ENCODE measurements around the gene TTL. TPM values are rescaled to one million over a fixed set of nuclear protein-coding genes. Genes with fewer than 3 reads are reported as not detected.

The TTL gene
- total and polyA plus RNA-seq, 2 of the 13 experiments (the other 11 are each of a cell fraction or from before 2014, with no cell fraction given): 19.0 to 59.8 TPM

DNA sequence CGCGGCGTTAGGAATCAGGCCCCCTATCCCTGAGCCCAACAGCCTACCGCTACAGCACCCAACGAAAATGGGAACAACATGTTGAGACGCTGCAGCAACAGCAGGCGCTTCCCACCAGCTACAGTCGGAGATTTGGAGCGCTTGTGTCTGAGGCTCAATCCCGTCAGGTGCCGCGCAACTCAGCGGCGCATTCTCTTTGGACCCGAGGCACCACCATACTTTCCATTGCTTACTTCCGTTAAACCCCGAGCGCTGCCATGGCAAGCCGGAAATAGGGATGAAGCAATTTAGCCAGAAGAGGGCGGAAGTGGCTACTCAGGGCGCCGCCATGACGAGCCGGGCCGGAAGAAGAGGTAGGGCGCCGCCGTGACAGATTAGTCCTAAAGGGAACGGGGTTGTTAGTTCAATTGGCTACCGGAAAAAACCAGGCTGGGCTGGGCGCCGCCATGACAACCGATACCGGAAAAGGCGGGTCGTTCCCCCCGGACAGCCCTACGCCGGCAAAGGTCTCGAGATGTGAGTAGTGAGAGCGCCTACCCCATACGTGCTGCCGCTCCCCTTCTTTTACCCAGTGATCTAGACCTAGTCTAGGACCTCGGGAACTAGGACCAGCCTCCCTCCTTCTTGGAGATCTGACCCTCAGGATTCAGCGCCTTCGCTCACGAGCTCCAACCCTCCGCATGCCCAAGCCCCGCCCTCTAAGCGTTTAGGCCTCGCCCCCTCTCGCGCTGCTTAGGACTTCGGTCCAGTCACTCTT lies 102.4 kb downstream of the TTL start, which contains the start of gene CHCHD5:
Gene CHCHD5 (plus strand): TSS at position 476 of the 757 bp plus-strand sequence. CDS start 39 bp downstream, at position 515.
- intact Hi-C loops (cut with micrococcal nuclease; ENCODE audit: unreplicated experiment) (loop anchor here (1.0 to 10.0 kb wide), 3 partner anchors 42 to 330 kb away; partner anchors contain the start of genes POLR1B and ZC3H8), in situ Hi-C loops (cut with HindIII; ENCODE audit: extremely low pct_ligation_motif_present, low pct_unique_long_range_greater_than_20kb) (loop anchor here (5.0 kb wide), 1 partner anchor 102 kb away; the partner anchor contains the start of gene TTL)
- H3K9me3 ChIP-seq (ENCODE audit: low read length): no peaks in the 10 kb centered on the region
- ATAC-seq: peak; percentile 89
- peak; percentile 91 for FAIRE-seq
- peaks cover 9 to 15% of the 10 kb centered on the region in 2 experiments; a peak in 4 of 5 replicates for H3K36me3 ChIP-seq (replicated peaks in 1 of 2; ENCODE audit: control insufficient read depth in 1 of 2, insufficient read depth in 2 of 2, low read length in 2 of 2)
- peaks cover 10% of the 10 kb centered on the region for H3K79me2 ChIP-seq (ENCODE audit: insufficient read depth, low read length)
- H3K9ac ChIP-seq (ENCODE audit: insufficient read depth, low read depth, low read length): peak within 1 kb of the TSS; percentile 97
- peaks cover 40% of the 10 kb centered on the region for H3K4me1 ChIP-seq (ENCODE audit: insufficient read depth, low read length)
- peak within 1 kb of the TSS; percentile 97 for H3K27ac ChIP-seq (ENCODE audit: extremely low read length, insufficient read depth, low read length)
- peak within 1 kb of the TSS; percentile 76 to 95 (median 87) for H3K4me3 ChIP-seq (replicated peaks in 1 of 3; ENCODE audit: insufficient read depth in 1 of 3, low read depth in 2 of 3, low read length in 3 of 3)
- peaks cover 0 to 4% of the 10 kb centered on the region in 2 experiments; a peak in 1 of 5 replicates for H3K27me3 ChIP-seq (ENCODE audit: control insufficient read depth in 1 of 2, insufficient read depth in 2 of 2, low read length in 2 of 2)
- ChIA-PET CTCF (ENCODE audit: low intra/inter-chr PET ratio, low total read pairs) (interaction anchor here (1.2 to 1.9 kb wide), 2 partner anchors 102 to 104 kb away, joined by 3 to 5 read pairs; partner anchors contain the start of gene TTL), POLR2A (interaction anchor here (0.5 to 3.3 kb wide), 20 partner anchors 10 to 702 kb away, joined by 3 to 35 read pairs (median 4); partner anchors contain the start of gene SLC20A1)
- no peaks in the 10 kb centered on the region for H4K20me1 ChIP-seq (ENCODE audit: insufficient read depth, low read length)
- peak within 1 kb of the TSS; percentile 91 for H3K4me2 ChIP-seq (ENCODE audit: low read depth, low read length)
- no TSS peak for BruUV-seq (replicated peaks)
- WGBS (ENCODE audit: low lambda C conversion rate): 2% methylated on average over 53 of the region's 54 CpGs
- DNase-seq (ENCODE audit: low spot score): peak; percentile 98
- H2AFZ ChIP-seq (ENCODE audit: low read length): peak within 1 kb of the TSS; percentile 33
- TF ChIP-seq TAF1 (CRISPR knock-in tag; IDR thresholded peaks at IDR 0.05) (peak; percentile 97), ZNF24 (IDR thresholded peaks at IDR 0.05) (no peak), ZNF563 (CRISPR knock-in tag; IDR thresholded peaks at IDR 0.05) (peak; percentile 92), ZNF180 (CRISPR knock-in tag; IDR thresholded peaks at IDR 0.05; ENCODE audit: borderline replicate concordance, low read depth) (0 out of 2 replicates have a peak, but pooled peaks have one; percentile 34), IKZF1 (IDR thresholded peaks at IDR 0.05) (no peak), PHF8 (CRISPR knock-in tag; IDR thresholded peaks at IDR 0.05) (peak; percentile 95), HES4 (CRISPR knock-in tag; IDR thresholded peaks at IDR 0.05; ENCODE audit: borderline replicate concordance) (peak; percentile 87; the same call in 1 of the 2 replicates), ZNF775 (CRISPR knock-in tag; IDR thresholded peaks at IDR 0.05; ENCODE audit: borderline replicate concordance) (0 out of 2 replicates have a peak, but pooled peaks have one; percentile 75), ZNF891 (CRISPR knock-in tag; IDR thresholded peaks at IDR 0.05) (peak; percentile 67), LCORL (IDR thresholded peaks at IDR 0.05) (no peak), LCORL (CRISPR knock-in tag; IDR thresholded peaks at IDR 0.05) (no peak; the same call in 1 of the 2 replicates)
- TF ChIP-seq, protein P1, sequence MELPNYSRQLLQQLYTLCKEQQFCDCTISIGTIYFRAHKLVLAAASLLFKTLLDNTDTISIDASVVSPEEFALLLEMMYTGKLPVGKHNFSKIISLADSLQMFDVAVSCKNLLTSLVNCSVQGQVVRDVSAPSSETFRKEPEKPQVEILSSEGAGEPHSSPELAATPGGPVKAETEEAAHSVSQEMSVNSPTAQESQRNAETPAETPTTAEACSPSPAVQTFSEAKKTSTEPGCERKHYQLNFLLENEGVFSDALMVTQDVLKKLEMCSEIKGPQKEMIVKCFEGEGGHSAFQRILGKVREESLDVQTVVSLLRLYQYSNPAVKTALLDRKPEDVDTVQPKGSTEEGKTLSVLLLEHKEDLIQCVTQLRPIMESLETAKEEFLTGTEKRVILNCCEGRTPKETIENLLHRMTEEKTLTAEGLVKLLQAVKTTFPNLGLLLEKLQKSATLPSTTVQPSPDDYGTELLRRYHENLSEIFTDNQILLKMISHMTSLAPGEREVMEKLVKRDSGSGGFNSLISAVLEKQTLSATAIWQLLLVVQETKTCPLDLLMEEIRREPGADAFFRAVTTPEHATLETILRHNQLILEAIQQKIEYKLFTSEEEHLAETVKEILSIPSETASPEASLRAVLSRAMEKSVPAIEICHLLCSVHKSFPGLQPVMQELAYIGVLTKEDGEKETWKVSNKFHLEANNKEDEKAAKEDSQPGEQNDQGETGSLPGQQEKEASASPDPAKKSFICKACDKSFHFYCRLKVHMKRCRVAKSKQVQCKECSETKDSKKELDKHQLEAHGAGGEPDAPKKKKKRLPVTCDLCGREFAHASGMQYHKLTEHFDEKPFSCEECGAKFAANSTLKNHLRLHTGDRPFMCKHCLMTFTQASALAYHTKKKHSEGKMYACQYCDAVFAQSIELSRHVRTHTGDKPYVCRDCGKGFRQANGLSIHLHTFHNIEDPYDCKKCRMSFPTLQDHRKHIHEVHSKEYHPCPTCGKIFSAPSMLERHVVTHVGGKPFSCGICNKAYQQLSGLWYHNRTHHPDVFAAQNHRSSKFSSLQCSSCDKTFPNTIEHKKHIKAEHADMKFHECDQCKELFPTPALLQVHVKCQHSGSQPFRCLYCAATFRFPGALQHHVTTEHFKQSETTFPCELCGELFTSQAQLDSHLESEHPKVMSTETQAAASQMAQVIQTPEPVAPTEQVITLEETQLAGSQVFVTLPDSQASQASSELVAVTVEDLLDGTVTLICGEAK (IDR thresholded peaks at IDR 0.05): peak; percentile 81
- TF ChIP-seq, protein P1 (CRISPR knock-in tag; IDR thresholded peaks at IDR 0.05): peak; percentile 85
